Measurements from ENCODE around the gene CCR8.

Gene CCR8, protein sequence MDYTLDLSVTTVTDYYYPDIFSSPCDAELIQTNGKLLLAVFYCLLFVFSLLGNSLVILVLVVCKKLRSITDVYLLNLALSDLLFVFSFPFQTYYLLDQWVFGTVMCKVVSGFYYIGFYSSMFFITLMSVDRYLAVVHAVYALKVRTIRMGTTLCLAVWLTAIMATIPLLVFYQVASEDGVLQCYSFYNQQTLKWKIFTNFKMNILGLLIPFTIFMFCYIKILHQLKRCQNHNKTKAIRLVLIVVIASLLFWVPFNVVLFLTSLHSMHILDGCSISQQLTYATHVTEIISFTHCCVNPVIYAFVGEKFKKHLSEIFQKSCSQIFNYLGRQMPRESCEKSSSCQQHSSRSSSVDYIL

DNA sequence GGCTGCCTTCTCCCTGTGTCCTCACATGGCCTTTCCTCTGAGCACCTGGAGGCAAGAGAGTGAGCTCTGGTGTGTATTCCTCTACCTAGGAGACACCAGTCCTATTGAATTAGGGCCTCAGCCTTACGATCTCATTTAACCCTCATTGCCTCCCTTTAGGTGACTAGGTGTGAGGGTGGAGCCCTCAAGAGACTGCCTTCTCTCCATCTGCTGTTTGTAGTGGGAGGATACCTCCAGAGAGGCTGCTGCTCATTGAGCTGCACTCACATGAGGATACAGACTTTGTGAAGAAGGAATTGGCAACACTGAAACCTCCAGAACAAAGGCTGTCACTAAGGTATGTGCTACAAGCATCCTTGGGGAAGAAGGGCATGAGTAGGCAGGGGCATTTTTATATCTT lies at the start of gene CCR8:
Gene CCR8 (plus strand): TSS at position 217 of the 400 bp plus-strand sequence. CDS start 2,623 bp downstream, outside the sequence.
- Histone ChIP-seq H3K4me1 (ENCODE audit: control insufficient read depth, insufficient read depth, low read length) (no peaks in the 10 kb centered on the region), H3K9me3 (ENCODE audit: control insufficient read depth, low read length) (no peaks in the 10 kb centered on the region), H3K4me3 (ENCODE audit: low read length) (no peak within 1 kb of the TSS), H3K36me3 (ENCODE audit: control insufficient read depth, insufficient read depth, low read length) (no peaks in the 10 kb centered on the region), H3K9ac (ENCODE audit: low read length) (no peak within 1 kb of the TSS), H3K27me3 (ENCODE audit: control insufficient read depth, insufficient read depth, low read length) (no peaks in the 10 kb centered on the region)

DNA sequence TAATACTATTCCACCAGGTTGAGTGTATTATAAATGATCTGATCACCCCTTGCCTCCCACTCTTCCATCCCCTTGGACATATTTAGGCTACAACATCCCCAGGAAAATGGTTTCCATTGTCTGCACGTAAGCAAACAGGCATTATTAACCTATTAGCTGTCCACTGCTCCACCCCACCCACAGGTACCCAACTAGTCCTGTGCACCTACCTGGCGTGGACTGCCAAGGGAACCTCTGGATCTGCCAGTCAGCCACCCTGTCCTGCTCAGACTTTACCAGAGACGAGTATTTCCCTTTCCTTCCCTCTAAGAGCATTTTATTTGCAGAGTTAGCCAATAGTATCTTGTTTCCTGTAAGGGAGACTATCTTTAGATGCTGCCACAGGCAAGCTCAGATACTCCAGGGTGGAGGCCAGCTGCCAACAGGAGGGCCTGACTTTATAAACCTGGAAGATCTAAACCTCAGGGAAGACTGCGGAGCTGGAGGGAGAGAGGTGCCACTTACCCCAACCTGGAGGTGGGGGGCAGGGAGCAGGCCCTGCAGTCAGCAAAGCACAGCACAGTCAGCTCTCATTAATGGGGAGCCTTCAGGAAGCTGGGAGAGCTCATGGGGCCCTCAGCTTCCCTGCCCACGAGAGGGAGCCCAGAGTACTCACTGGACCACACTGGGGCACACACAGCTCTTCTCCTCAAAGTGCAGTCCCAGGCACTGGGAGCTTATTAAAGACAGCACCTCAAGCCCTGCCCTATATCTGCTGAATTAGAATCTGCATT lies 49.6 kb upstream of the CCR8 start, which contains the start of gene CX3CR1:
Gene CX3CR1 (minus strand): TSS at position 292 of the 773 bp plus-strand sequence. CDS start 13,527 bp downstream, outside the sequence.
- Histone ChIP-seq H3K9me3 (ENCODE audit: control insufficient read depth, low read length) (no peaks in the 10 kb centered on the region), H3K4me1 (ENCODE audit: control insufficient read depth, insufficient read depth, low read length) (no peaks in the 10 kb centered on the region), H3K27me3 (ENCODE audit: control insufficient read depth, insufficient read depth, low read length) (no peaks in the 10 kb centered on the region), H3K36me3 (ENCODE audit: control insufficient read depth, insufficient read depth, low read length) (no peaks in the 10 kb centered on the region), H3K4me3 (ENCODE audit: low read length) (no peak within 1 kb of the TSS), H3K9ac (ENCODE audit: low read length) (no peak within 1 kb of the TSS)

DNA sequence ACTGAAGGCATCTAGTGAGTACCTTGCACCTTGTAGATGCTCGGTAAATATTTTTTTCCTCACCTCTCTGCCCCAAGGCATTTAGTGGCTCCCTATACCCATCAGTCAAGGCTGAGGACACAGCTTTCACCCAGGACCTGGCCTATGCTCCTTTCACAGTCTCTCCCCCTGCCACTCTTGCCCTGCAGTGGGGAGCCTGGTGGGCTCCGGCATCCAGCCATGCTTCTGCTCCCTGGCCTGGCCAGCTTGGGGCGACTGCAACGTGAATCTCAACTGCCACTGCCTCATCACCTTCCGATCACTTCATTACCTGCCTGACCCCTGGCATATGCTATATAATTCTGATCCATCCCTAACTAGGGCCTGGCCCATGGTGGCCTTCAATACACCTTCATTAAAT lies 48.9 kb upstream of the CCR8 start:
- Histone ChIP-seq H3K27me3 (ENCODE audit: control insufficient read depth, insufficient read depth, low read length) (no peaks in the 10 kb centered on the region), H3K36me3 (ENCODE audit: control insufficient read depth, insufficient read depth, low read length) (no peaks in the 10 kb centered on the region), H3K9me3 (ENCODE audit: control insufficient read depth, low read length) (no peaks in the 10 kb centered on the region), H3K9ac (ENCODE audit: low read length) (no peak overlapping the region), H3K4me1 (ENCODE audit: control insufficient read depth, insufficient read depth, low read length) (no peaks in the 10 kb centered on the region), H3K4me3 (ENCODE audit: low read length) (no peak overlapping the region)

DNA sequence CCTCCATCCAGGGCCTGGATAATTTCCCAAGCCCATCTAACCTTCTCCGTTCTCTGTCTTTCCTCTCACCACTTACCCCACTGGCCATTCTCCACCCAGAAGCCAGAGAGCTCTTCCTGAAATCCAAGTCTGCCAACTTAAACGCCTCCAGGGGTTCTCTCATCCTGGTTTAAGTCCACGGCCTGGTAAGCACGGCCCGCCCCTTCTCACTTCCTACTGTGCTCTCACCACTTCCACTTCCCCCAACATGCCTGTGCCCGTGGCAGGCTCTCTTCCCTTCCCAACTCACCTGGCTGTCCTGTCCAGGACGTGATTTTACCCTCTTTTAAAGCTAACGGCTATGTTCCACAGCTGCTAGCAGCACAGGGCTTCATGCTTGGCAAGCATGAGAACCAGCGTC lies 48.0 kb upstream of the CCR8 start:
- Histone ChIP-seq H3K9me3 (ENCODE audit: control insufficient read depth, low read length) (no peaks in the 10 kb centered on the region), H3K9ac (ENCODE audit: low read length) (no peak overlapping the region), H3K4me3 (ENCODE audit: low read length) (no peak overlapping the region)

DNA sequence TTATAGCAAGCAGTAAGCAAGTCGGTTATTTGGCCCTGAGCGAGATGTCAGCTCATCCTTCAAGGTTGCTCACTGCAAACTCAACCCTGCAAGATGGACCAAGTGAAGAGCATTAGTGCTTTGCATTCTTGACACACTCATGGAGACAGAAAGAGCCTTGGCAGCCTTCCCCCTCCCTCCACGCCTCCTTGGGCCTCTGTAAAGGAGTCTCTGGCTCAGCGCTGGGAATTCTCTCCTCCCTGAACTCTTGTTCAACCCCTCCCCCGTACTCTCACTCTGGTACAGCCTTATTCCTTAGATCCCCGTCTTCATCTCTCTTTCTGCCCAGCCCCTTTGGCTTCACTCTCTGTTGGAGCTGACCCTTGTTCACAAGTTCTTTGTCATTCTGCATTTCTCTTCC lies 47.5 kb upstream of the CCR8 start:
- Histone ChIP-seq H3K27me3 (ENCODE audit: control insufficient read depth, insufficient read depth, low read length) (no peaks in the 10 kb centered on the region), H3K4me1 (ENCODE audit: control insufficient read depth, insufficient read depth, low read length) (no peaks in the 10 kb centered on the region), H3K9me3 (ENCODE audit: control insufficient read depth, low read length) (no peaks in the 10 kb centered on the region), H3K9ac (ENCODE audit: low read length) (no peak overlapping the region), H3K36me3 (ENCODE audit: control insufficient read depth, insufficient read depth, low read length) (no peaks in the 10 kb centered on the region), H3K4me3 (ENCODE audit: low read length) (no peak overlapping the region)

More for the DNA sequence above, 48.0 kb upstream of the CCR8 start:
- Histone ChIP-seq H3K27me3 (ENCODE audit: control insufficient read depth, insufficient read depth, low read length) (no peaks in the 10 kb centered on the region), H3K4me1 (ENCODE audit: control insufficient read depth, insufficient read depth, low read length) (no peaks in the 10 kb centered on the region), H3K36me3 (ENCODE audit: control insufficient read depth, insufficient read depth, low read length) (no peaks in the 10 kb centered on the region)

DNA sequence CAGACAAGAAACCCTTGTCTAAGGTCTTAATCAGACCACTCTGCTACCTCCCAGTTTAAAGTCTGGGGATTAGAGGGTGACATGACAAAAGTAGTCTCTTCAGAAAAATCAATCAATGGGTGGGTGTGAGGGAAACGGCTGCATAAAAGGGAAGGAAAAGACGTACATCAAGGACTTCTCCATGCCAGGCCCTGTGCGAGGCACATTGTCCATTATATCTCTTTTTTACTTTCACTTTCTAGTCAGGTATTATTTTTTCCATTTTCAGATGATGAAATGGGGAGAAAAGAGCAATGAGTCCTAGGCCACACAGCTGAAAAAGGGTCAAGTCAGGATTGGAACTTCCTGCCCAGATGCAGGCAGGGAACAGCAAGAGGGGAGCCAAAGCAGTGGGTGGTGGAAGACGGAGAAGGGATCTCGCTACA lies 45.0 kb upstream of the CCR8 start:
- H3K27me3 ChIP-seq (ENCODE audit: control insufficient read depth, insufficient read depth, low read length), result no peaks in the 10 kb centered on the region
- no peaks in the 10 kb centered on the region for H3K9me3 ChIP-seq (ENCODE audit: control insufficient read depth, low read length)
- H3K4me3 ChIP-seq (ENCODE audit: low read length), result no peak overlapping the region
- H3K4me1 ChIP-seq (ENCODE audit: control insufficient read depth, insufficient read depth, low read length), result no peaks in the 10 kb centered on the region
- H3K36me3 ChIP-seq (ENCODE audit: control insufficient read depth, insufficient read depth, low read length), result no peaks in the 10 kb centered on the region
- H3K9ac ChIP-seq (ENCODE audit: low read length), result no peak overlapping the region

DNA sequence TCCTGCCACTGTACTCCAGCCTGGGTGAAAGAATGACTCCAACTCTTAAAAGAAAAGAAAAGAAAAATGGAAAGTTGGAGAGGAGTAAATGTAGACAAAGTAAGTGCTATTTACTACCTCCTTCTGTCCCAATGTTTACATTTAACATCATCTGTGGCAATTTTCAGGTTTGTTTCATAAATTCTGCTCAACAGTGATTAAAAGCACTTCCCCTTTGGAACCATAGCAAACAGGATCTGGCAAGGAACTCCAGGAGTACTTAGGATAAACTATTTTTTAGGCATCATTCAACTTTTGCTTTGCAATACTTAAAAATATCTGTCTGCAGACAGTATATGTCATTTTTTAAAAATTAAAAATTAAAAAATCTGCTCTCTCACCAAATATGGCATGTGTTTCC lies 44.2 kb upstream of the CCR8 start:
- H3K4me1 ChIP-seq (ENCODE audit: control insufficient read depth, insufficient read depth, low read length), result no peaks in the 10 kb centered on the region
- H3K4me3 ChIP-seq (ENCODE audit: low read length), result no peak overlapping the region
- H3K36me3 ChIP-seq (ENCODE audit: control insufficient read depth, insufficient read depth, low read length), result no peaks in the 10 kb centered on the region
- H3K9me3 ChIP-seq (ENCODE audit: control insufficient read depth, low read length), result no peaks in the 10 kb centered on the region
- H3K9ac ChIP-seq (ENCODE audit: low read length), result no peak overlapping the region
- H3K27me3 ChIP-seq (ENCODE audit: control insufficient read depth, insufficient read depth, low read length), result no peaks in the 10 kb centered on the region

DNA sequence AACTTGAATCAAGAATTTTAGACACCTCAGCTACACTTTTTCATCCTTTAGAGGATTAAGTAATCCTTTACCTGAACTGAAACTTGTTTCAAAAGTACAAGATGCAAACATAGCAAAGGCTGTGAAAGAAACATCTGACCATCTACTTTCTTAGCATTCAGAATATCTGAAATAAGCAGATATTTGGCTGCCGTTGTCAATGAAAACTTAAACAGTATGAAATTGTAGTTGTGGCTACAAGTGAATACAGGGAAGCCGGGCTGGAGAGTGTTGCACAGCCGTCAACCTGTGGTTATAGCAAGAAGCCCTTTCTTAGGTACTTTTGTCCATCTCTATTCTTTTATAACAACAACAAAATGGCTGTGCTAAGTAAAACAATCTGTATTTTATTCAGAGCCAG lies 42.7 kb upstream of the CCR8 start:
- no peak overlapping the region for H3K4me3 ChIP-seq (ENCODE audit: low read length)
- H3K27me3 ChIP-seq (ENCODE audit: control insufficient read depth, insufficient read depth, low read length), result no peaks in the 10 kb centered on the region
- H3K9me3 ChIP-seq (ENCODE audit: control insufficient read depth, low read length), result no peaks in the 10 kb centered on the region
- H3K9ac ChIP-seq (ENCODE audit: low read length), result no peak overlapping the region
- H3K4me1 ChIP-seq (ENCODE audit: control insufficient read depth, insufficient read depth, low read length), result peaks cover 8% of the 10 kb centered on the region
- H3K36me3 ChIP-seq (ENCODE audit: control insufficient read depth, insufficient read depth, low read length), result no peaks in the 10 kb centered on the region

DNA sequence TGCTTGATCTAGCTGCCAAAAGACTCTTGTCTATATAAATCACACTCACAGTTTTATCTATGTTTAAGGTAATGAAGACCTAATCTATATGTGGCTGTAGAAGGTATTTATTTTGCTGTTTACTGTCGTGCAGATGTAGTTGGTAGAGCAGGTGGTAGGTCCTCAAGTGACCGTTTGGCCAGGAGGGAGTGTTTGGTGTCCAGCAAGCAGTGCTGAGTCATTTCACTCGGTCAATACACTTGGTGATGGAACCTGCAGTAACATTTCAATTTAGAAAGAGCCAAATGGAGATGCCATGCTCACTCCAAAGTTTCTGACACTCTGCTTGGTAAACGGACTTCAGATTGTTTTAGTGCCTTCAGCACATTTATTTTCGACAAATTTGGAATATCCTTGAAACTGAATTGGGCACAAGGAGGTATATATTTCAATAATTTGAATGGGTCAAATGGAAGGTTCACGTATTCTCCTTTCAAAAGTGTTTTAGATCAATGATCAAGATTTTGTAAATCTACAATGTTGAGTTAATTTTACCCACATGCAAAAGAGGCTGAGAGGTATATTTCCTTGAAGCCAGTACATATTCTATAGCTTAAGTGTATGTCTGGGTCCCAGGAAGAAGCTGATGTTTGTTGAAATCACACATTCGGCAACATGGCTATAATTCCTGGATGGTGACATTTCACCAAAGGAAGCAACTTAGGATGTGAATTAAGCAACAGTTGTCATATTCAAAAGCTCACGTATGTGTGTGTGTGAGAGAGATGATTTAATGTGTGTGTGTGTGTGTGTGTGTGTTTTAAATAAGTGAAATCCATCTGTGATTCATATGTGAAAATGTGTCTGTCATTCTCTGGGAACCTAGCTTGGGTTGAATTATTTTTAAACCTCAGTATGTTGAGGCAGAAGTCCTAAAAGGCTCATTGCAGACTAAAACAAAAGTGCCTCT lies 42.0 kb upstream of the CCR8 start:
- Histone ChIP-seq H3K4me3 (ENCODE audit: low read length) (no peak overlapping the region), H3K9me3 (ENCODE audit: control insufficient read depth, low read length) (no peaks in the 10 kb centered on the region), H3K4me1 (ENCODE audit: control insufficient read depth, insufficient read depth, low read length) (peaks cover 8% of the 10 kb centered on the region), H3K27me3 (ENCODE audit: control insufficient read depth, insufficient read depth, low read length) (no peaks in the 10 kb centered on the region), H3K9ac (ENCODE audit: low read length) (no peak overlapping the region), H3K36me3 (ENCODE audit: control insufficient read depth, insufficient read depth, low read length) (no peaks in the 10 kb centered on the region)

DNA sequence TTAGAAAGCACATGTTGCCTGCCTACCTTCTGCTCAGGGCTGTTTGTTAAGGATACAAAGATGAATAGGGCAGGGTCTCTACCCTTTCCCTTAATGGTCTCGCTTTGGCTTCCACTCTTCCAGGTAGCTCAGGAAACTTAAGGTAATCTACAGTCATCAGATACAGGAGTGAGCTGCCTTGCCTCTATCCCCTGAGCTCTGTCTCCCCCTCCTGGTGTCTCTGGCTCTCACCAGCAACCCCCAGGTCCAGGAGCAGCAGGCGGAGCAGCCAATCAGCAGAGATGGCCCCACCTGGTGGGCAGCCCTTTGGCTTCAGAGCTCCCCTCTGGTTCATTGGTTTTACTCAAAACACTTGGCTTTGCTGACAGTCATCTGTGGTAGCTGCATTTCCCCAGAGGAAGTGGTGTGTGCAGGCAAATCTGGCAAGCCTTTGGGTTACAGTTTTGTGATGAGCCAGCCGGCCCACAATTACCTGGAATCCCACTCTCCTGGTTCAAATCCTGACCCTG lies 41.2 kb upstream of the CCR8 start:
- no peaks in the 10 kb centered on the region for H3K27me3 ChIP-seq (ENCODE audit: control insufficient read depth, insufficient read depth, low read length)
- no peaks in the 10 kb centered on the region for H3K9me3 ChIP-seq (ENCODE audit: control insufficient read depth, low read length)
- H3K36me3 ChIP-seq (ENCODE audit: control insufficient read depth, insufficient read depth, low read length), result no peaks in the 10 kb centered on the region
- no peak overlapping the region for H3K4me3 ChIP-seq (ENCODE audit: low read length)
- no peak overlapping the region for H3K9ac ChIP-seq (ENCODE audit: low read length)
- H3K4me1 ChIP-seq (ENCODE audit: control insufficient read depth, insufficient read depth, low read length), result peaks cover 8% of the 10 kb centered on the region

DNA sequence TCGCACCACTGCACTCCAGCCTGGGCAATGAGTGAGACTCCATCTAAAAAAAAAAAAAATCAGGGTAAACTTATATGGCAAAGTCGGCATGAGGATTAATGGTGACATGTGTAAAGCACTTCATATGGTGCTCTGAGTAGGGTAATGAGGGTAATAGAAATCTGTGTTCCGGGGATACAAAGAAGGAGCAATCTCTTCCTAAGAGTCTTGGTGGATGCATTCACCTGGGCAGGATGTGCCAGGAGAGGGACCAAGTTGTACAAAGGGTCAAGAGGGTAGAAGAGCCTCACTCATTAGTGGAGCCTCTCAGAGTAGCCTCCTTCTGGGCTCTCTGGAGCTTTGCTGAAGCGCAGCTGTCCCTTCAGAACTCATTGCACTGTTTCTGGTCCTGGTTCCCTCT lies 40.4 kb upstream of the CCR8 start:
- Histone ChIP-seq H3K9me3 (ENCODE audit: control insufficient read depth, low read length) (no peaks in the 10 kb centered on the region), H3K27me3 (ENCODE audit: control insufficient read depth, insufficient read depth, low read length) (peaks cover 3% of the 10 kb centered on the region), H3K4me3 (ENCODE audit: low read length) (no peak overlapping the region), H3K9ac (ENCODE audit: low read length) (no peak overlapping the region), H3K36me3 (ENCODE audit: control insufficient read depth, insufficient read depth, low read length) (no peaks in the 10 kb centered on the region), H3K4me1 (ENCODE audit: control insufficient read depth, insufficient read depth, low read length) (peaks cover 8% of the 10 kb centered on the region)
